T follicular helper cell (primary cell): Measurements from ENCODE around the gene PAXX.
A peak's percentile ranks its signal among the peaks of the same experiment; 100 is the strongest.

Experiments used
- DNase-seq: peaks from one replicate; pipeline ENCODE4 v3.0.0-alpha.2; 2020; ENCODE audit warnings: low read depth

Gene PAXX

GRCh38 chr9:136968333-136969127 lies 23.7 kb upstream of the PAXX start:
- DNase-seq, result no peak

DNA sequence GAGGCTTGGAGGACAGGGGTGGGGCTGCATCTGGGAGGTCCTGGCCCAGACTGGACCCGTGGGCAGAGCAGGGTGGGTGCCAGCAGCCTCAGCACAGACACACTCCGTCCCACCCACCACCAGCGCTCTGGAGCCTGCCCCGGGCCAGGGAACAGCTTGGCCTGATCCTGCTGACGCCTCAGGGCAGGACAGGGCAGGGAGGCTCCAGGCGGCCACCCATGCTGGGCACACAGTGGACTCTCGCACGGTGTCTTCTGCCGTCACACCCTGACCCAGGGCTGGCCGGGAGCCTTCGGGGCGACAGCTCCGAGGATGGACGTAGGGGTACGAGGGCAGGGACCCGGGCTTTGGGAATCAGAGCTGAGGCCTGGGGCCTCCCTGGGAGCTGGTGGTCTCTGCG lies 23.1 kb upstream of the PAXX start:
- no peak for DNase-seq

- no peak for DNase-seq
Measured at GRCh38 chr9:136969774-136970173, 22.4 kb upstream of the PAXX start.

- no peak for DNase-seq
Measured at GRCh38 chr9:136970361-136970760, 21.9 kb upstream of the PAXX start.

DNA sequence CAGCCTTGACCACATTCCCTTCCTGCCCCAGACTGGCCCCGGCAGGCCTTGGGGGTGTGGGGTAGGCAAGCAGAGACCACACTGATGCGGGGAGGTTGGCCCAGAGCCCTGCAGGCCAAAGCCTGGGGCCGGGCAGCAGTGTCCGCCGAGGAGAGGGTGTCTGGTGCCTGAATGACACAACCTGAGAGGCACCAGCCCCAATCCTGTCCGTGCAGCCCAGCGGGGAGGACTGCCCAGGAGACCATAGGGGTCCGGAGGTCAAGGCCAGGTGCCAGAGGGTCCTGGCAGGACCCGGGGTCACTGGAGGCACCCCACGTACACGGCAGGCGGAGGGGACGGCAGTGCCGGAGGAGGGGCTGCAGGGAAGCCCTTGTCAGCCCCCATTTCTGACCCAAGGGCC lies 20.5 kb upstream of the PAXX start:
- no peak for DNase-seq

- no peak for DNase-seq
Measured at GRCh38 chr9:136972335-136972734, 19.9 kb upstream of the PAXX start.

DNA sequence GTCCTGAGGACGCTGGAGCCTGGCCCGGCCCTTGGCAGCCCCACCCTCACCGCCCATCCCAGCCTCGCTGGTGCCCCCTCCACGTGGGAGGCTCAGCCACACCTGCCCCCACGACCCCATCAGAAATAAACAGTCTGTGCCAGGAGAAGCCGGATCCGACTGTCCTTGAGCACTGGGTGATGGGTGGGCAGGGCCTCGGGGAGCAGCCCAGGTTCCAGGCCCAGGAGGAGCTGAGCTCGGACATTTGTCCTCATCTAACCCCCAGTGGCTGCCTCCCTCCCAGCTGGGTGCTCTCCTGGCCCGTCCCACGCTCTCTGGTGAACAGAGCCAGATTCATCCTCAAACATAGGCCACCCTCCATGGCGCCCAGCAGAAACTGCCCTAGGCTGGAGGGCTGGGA lies 19.5 kb upstream of the PAXX start:
- DNase-seq, result no peak

DNA sequence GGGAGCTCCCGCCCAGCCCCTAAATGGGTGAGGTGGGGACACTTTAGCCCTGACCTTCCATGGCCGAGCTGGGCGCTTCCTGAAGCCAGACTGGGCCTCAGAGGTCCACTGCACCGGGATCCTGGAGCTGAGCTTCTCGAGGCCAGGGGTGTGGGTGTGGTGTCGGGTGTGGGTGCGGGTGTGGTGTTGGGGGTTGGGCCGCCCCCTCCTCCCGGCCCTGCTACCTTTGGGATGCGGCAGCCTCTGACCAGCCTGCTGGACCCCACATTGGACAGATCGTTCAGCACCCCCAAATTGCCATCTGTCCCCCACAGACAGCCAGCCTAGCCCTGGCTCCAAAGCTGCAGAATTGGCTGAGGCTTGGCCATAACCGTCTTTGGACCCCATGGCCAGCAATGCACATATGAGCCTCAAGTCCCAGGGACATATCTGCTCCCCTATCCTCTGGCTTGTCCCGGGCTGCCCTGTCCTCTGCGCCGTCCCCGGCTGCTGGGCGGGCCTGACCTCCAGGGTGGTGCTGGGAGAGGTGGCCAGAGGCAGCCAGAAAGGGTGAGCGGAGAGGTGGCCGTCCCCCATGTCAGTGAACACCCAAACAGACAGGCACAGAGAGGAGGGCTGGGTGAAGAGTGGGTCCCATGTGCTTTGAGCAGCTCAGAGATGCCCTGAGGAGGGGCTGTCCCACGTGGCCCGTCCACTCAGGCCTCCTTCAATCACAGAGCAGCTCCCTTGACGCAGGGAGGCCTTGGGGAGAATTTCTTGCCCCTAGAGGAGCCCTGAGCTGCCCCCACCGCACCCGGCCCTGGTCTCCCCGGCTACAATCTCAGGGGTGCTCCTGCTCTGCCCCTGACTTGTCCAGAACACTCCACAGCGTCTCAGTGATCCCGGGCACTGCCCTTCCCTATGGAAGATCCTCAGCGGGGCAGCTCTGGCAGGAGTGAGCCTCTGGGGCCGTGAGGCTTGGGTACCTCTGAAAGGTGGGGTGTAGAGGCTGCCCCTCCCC lies 18.3 kb upstream of the PAXX start:
- DNase-seq, result no peak

DNA sequence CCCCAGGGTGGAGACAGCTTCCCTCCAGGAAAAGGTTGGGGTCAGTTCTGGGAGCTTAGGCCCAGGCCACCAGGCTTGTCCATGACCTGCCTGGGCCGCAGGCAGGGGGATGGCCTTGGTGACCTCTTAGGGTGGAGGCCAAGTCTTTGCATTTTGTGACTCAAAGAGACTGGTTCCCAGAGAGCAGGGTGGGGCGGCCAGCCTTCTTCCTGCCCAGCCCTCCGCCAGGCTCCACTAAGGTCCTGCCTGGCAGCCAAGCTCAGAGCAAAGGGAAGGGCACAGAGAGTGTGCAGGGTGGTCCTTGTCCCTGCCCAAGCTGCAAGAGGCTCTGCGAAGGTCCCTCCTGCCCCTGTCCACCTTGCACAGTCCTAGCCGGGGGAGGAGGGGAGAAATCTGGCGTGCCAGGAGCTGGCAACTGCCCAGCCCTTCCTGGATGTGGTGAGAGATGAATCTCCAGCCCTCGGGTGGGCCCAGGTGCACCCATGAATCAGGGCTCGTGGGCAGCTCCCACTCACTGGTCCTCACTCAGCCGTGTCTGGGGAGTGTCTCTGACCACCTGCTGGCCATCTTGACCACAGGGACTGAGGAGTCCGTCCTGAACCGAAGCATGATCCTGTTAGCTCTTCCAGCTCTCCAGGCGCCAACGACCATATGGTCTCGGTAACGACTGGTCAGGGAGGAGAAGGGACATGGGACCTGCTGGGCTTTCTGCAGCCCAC lies 17.2 kb upstream of the PAXX start:
- DNase-seq, result no peak

DNA sequence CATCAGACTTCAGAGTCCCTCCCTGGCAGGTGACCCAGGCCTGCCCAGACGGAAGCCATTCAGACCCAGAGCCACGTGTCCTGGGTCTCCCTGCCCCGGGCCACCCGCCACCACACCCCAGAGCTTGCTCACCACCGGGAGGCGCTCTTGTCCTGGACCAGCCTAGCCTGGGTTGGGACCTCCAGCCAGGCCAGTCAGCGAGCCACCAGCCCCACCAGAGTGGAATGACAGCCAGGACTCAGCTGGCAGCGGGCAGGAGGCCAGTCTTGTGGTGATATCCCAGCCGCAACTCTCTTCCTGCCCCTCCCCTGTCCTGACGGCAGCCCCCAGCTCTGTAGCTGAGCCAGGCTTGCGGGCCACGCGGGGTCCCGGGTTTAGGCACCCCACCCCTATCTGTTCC lies 16.6 kb upstream of the PAXX start:
- DNase-seq, result no peak

DNA sequence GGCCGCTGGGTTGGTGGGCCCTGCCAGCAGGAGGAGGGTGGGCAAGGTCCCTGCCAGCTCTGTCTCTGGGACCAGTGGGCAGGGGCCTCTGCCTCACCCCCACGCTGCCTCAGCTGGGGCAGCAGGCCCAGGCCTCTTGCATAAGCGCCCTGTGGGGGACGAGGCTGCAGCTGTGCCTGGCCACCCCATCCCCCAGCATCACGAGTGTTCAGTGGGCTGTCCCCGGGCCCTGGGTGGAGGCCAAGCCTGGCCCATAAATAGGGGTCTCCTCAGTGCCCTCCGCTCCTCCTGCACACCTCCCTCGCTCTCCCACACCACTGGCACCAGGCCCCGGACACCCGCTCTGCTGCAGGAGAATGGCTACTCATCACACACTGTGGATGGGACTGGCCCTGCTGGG lies 15.0 kb upstream of the PAXX start, which contains the start of gene PTGDS:
TSS of gene PTGDS (plus strand) at position 282 of the 400 bp plus-strand sequence. CDS start at position 357, 75 bp downstream.
- DNase-seq, result no peak

DNA sequence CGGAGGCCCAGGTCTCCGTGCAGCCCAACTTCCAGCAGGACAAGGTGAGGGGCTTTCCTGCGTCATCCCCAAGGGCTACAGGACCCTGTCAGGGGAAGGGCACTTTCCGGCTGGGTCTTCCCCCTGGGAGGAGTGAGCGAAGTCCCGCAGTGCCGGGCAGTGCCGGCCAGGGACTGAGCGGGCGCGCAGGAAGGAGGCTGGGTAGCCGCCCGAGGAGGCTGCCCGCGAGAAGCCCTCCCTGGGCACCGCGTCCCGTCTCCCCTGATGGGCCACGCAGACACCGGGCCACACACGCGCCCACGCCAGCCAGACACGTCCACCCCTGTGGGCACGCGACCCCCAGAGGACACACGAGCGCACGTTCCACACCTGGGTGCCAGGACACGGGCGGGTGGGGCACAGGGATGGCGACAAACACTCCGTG lies 14.6 kb upstream of the PAXX start:
- DNase-seq, result no peak

DNA sequence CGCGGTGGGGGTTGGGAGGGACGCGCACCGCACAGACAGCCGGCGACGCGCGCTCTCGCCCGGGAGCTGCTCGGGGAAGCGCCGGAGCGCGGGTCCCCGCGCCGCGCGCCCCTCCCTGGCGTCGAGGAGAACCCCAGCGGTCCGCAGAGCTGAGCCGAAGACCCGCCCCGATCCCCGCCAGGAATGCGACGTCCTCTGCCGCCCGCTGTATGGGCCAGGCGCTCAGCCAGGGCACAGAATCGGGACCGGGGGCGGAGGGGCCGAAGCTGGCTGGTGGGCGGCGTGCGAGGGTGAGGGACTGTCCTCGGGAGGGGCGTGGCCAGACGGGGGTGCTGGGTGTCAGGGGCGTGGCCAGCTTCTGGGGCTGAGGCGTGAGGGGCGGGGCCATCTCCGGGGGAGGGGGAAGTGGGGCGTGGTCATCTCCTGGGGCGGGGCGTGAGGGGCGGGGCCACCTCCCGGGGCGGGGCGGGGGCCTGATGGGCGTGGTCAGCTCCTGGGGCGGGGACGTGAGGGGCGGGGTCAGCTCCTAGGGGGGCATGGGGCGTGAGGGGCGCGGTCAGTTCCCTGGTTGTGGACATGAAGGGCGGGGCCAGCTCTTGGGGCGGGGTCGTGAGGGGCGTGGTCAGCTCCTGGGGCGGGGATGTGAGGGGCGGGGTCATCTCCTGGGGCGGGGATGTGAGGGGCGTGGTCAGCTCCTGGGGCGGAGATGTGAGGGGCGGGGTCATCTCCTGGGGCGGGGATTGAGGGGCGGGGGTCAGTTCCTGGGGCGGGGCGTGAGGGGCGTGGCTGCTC lies 14.0 kb upstream of the PAXX start:
- peak; percentile 71 for DNase-seq

DNA sequence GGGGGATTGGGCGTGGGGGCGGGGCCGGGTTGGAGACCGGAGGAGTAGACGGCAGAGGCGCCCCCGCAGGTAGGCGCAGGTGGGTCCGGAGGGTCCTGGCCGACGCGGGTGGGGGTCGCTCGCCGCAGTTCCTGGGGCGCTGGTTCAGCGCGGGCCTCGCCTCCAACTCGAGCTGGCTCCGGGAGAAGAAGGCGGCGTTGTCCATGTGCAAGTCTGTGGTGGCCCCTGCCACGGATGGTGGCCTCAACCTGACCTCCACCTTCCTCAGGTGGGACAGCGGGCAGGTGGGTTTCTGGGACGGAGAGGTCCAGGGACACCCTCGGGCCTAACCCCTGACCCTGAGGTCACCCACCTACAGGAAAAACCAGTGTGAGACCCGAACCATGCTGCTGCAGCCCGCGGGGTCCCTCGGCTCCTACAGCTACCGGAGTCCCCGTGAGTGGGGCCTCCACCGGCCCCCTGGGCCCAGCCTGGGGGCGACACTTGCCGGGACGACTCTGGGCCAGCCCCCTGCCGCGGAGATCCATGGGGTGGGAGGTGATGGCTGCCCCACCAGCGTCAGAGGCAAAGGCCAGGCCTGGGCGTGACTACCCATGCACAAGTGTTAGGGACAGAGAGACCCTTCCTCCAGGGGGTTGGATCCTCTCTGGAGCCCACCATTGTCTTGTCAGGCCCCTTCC lies 13.2 kb upstream of the PAXX start:
- DNase-seq, result no peak

- no peak for DNase-seq
Measured at GRCh38 chr9:136979769-136980587, 12.2 kb upstream of the PAXX start.

- no peak for DNase-seq
Measured at GRCh38 chr9:136980669-136981478, 11.3 kb upstream of the PAXX start.

- no peak for DNase-seq
Measured at GRCh38 chr9:136981588-136982231, 10.5 kb upstream of the PAXX start.
